ENCODE data around the gene METRNL.
A peak's percentile ranks its signal among the peaks of the same experiment; 100 is the strongest.
"Not testable (repeated sequence)": the region's sequence is repeated elsewhere in the genome, so short reads cannot be mapped to it uniquely, and the experiment has no call there.

METRNL gene

GRCh38 chr17:83109793-83110645, 30.6 kb downstream of the METRNL start:
- peak; percentile 93 for DNase-seq

- DNase-seq, result no peak
Observed at GRCh38 chr17:83110735-83111134, 31.3 kb downstream of the METRNL start.

GRCh38 chr17:83111516-83112282, 32.3 kb downstream of the METRNL start:
- DNase-seq, result no peak

GRCh38 chr17:83113381-83113780, 34.0 kb downstream of the METRNL start:
- DNase-seq, result no peak

- no peak for DNase-seq
Observed at GRCh38 chr17:83113792-83114191, 34.4 kb downstream of the METRNL start.

GRCh38 chr17:83114706-83115105, 35.3 kb downstream of the METRNL start:
- no peak for DNase-seq

GRCh38 chr17:83115202-83115651, 35.8 kb downstream of the METRNL start:
- DNase-seq, result no peak

- no peak for DNase-seq
Observed at GRCh38 chr17:83115832-83116231, 36.4 kb downstream of the METRNL start.

GRCh38 chr17:83116311-83116771, 36.9 kb downstream of the METRNL start:
- no peak for DNase-seq

GRCh38 chr17:83116783-83117555, 37.6 kb downstream of the METRNL start:
- no peak for DNase-seq

GRCh38 chr17:83117583-83117982, 38.2 kb downstream of the METRNL start:
- no peak for DNase-seq

GRCh38 chr17:83118071-83118841, 38.8 kb downstream of the METRNL start:
- DNase-seq, result no peak

GRCh38 chr17:83119987-83120864, 40.8 kb downstream of the METRNL start:
- no peak for DNase-seq

GRCh38 chr17:83121473-83121872, 42.1 kb downstream of the METRNL start:
- not testable (repeated sequence) for DNase-seq

- DNase-seq, result peak; percentile 8
Observed at GRCh38 chr17:83121921-83122820, 42.8 kb downstream of the METRNL start.

- DNase-seq, result peak; percentile 12
Observed at GRCh38 chr17:83122834-83123233, 43.4 kb downstream of the METRNL start.

- peak; percentile 9 for DNase-seq
Observed at GRCh38 chr17:83123896-83124801, 44.7 kb downstream of the METRNL start.

- peak; percentile 47 for DNase-seq
Observed at GRCh38 chr17:83124871-83125514, 45.6 kb downstream of the METRNL start.

Data from femur (tissue), 1 donor.